ENCODE results near the gene IL36RN.

The IL36RN gene

DNA sequence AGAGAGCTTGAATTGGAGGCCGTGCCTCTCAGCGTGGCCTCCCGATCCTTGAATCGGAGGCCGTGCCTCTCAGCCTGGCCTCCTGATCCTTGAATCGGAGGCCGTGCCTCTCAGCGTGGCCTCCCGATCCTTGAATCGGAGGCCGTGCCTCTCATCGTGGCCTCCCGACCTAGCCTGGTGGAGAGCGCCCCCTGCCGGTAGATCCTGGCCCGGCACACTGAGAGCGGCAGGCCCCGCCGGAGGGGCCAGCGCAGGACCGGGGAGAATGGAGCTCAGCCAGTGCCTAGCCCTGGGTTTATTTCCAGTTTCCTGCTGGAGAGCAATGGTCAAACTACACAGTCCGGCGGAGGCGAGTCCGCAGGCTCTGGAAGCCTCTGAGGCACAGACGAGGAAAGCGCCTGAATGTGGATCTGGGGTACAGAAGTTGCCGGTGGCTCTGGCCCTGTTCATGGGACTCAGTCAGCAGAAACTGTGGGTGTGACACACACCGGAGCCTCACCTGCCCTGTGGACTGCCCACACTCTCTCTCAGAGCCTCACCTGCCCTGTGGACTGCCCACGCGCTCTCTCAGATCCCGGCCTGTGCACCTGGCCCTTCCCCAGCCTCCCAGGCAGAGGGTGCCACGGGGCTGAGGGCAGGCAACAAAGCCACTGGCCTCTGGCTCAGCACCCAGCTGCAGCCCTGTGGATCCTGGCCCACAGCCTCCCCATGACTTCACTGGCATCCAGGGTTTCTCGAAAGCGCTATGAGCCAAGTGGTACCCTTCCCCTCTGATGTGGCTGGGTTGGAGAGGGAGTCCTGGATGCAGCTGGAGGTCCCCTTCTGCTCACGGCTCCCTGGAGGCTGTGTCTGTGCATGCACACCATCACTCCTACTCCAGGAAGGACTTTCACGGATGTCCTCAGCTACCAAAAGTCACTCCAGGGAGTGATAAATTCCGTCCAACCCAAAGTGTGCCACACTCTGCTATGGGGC, 7.8 kb upstream of the IL36RN start:
- no peak for DNase-seq

DNA sequence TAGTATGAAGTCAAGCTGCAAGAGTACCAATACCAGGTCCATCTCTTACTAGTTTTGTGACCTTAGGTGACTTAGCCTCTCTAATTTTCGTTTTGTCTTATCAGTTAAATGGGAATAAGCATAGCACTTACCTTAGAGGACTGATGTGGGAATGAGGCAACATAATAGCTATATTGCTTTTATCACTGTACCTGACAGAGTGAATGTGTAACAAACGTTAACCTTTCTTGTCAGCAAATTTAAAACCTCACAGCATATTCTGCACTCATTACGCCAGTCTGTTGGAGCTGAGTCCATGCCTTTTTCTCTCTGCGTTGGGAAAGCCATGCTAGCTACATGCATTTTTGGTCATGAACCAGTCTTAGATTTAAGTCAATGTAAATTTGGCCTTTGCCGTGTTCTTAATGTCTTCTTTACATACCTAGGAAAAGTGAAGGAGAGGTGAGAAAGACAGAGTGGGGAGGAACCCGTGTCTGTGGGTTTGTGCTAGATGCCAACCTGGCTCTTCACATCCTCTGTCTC, 6.5 kb upstream of the IL36RN start, which contains the start of gene IL36B:
TSS of gene IL36B (minus strand) at position 472 of the 522 bp plus-strand sequence.
- DNase-seq = no peak

DNA sequence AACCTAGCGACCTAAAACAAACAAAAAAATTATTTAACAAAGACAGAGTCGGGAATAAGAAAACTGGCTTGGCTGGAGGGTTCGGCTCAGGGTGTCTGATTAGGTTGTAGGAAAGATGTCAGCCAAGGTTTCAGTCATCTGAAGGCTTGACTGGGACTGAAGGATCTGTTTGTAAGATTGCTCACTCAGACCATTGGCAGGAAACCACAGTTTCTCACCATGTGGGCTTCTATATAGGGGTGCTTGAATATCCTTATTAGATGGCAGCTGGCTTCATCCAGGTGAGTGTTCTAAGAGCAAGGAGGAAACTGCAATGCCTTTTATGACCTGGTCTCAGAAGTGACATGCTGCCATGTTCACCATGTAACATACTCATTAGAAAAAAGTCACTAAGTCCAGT, 5.3 kb upstream of the IL36RN start:
- DNase-seq = no peak

DNA sequence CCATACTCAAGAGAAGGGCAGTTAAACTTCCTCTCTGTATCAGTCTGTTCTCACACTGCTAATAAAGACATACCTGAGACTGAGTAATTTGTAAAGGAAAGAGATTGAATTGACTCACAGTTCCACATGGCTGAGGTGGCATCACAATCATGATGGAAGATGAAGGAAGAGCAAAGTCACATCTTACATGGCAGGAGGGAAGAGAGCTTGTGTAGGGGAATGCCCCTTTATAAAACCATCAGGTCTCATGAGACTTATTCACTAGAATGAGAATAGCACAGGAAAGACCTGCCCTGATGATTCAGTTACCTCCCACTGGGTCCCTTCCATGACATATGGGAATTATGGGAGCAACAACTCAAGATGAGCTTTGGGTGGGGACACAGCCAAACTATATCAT, 4.9 kb upstream of the IL36RN start:
- no peak for DNase-seq

DNA sequence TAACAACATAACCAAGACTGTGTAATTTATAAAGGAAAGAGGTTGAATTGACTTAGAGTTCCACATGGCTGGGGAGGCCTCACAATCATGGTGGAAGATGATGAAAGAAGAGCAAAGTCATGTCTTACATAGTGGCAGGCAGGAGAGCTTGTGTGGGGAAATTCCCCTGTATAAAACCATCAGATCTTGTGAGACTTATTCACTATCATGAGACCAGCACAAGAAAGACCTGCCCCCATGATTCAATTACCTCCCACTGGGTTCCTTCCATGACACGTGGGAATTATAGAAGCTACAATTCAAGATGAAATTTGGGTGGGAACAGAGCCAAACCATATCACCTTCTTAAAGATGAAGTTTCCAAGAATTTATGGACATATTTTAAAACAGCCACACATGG, 2.5 kb upstream of the IL36RN start:
- DNase-seq = no peak

DNA sequence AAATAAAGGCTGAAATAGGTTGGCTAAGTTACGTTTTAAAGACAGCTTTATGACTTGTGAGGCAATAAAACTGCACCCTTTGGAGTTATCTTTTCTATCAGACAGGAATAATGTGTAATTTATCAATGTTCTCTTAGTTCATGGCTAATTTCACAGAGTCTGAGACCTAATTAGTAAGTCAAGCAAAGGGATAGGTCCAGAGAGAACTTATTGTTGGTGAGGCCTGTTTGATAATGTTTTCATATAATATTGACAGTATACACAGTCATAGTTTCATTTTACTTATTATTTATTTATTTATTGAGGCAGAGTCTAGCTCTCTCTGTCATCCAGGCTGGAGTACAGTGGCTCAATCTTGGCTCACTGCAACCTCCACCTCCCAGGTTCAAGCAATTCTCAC, 1.9 kb upstream of the IL36RN start:
- DNase-seq = no peak

DNA sequence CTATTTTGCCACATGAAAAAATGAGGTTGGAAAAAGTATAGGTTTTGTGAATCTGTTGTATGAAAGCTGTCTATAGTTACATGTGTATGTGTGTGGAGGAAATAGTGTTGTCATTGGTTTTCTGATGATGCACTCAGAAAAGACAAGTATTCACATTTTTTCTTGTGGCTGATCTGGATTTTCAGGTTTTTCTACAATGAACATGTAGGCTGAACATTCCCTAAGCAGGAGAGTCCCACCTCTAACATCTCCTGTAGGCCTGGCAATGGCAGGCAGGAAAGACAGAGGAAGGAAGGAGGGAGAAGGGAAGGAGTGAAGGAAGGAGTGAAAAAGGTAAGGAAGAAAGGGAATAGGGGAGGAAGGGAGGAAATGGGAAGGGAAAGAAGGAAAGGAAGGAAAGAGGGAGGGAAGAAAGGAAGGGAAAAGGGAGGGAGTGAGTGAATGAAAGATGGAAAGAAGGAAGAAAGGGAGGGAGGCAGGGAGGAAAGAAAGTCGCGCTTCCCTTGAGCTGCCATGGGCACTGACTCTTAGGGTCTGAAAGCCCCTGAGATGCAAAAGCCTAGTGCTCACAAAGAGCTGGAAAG, 495 bp upstream of the IL36RN start:
- DNase-seq = no peak

DNA sequence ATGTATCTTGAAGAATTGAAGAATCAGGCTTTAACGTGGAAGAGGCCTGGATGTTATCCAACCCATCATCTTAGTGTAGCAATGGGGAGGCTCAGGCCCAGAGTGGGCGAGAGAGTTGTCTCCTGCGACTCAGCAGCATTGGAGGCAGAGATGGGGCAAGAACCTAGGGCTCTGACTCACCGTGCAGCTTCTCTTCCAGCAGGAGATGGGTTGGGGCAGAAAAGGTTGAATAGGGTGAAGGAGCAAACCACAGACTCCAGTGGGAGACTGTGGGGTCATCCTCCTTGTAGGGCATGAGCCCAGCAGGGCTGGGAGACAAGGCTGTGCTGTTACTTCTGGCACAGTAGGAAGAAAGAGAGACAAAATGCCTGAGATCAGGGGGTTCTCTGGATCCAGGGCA, 1.4 kb downstream of the IL36RN start:
- DNase-seq = no peak

DNA sequence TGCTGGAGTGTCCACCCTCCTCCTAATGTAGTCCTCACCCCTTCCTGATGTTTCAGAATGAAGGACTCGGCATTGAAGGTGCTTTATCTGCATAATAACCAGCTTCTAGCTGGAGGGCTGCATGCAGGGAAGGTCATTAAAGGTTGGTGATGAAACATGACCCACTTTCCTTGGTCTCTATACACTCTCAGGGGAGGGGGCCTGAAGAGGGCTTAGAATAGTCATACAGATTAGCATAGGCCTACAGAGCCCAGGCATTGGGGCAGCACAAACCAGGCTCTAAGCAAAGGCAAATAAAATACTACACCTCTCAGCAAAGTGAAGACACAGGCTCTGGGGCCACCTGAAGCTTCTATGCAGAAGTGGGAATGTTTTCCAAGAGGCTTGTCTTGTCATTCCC, 1.8 kb downstream of the IL36RN start:
- DNase-seq = no peak

DNA sequence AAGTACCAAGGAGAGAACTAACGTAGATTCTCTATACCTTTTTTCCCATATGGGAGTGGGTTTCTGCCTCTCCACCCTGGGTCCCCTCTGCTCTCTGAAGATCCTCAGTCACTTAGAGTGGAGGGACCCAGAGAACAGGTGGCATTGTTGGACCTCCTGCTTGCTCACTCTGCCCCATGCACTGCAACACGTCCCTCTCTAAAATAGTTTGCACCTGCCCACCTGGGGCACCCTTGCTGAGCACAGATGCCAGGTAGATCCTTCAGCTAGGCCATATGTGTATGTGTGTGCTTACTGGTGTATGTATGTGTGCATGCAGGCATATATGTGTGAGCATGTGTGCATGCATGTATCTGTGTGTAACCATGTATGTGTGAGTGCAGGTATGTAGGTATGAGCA, 2.2 kb downstream of the IL36RN start:
- no peak for DNase-seq

DNA sequence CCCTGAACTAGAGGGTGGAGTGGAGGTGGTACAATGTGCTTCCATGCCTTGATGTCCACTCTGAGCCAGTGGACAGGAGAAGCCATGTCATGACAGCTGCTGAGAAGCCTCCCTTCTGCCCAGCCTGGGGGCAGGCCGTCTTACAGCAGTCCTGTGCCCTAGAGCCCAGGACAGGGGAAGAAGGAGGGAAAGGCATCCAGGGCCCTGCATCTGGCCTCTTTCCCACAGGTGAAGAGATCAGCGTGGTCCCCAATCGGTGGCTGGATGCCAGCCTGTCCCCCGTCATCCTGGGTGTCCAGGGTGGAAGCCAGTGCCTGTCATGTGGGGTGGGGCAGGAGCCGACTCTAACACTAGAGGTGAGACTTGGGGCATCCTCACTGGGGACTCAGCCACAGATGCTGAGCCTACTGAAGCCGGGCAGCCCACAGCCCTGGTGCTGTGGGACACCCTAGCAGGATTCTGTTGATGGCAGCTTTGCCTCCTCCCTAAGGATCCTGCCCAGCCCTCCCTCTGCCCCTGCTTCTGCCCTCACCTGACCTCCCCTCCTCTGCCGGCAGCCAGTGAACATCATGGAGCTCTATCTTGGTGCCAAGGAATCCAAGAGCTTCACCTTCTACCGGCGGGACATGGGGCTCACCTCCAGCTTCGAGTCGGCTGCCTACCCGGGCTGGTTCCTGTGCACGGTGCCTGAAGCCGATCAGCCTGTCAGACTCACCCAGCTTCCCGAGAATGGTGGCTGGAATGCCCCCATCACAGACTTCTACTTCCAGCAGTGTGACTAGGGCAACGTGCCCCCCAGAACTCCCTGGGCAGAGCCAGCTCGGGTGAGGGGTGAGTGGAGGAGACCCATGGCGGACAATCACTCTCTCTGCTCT, 3.1 kb downstream of the IL36RN start:
- no peak for DNase-seq

DNA sequence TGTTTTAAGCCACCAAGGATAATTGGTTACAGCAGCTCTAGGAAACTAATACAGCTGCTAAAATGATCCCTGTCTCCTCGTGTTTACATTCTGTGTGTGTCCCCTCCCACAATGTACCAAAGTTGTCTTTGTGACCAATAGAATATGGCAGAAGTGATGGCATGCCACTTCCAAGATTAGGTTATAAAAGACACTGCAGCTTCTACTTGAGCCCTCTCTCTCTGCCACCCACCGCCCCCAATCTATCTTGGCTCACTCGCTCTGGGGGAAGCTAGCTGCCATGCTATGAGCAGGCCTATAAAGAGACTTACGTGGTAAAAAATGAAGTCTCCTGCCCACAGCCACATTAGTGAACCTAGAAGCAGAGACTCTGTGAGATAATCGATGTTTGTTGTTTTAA, 5.3 kb downstream of the IL36RN start:
- no peak for DNase-seq

DNA sequence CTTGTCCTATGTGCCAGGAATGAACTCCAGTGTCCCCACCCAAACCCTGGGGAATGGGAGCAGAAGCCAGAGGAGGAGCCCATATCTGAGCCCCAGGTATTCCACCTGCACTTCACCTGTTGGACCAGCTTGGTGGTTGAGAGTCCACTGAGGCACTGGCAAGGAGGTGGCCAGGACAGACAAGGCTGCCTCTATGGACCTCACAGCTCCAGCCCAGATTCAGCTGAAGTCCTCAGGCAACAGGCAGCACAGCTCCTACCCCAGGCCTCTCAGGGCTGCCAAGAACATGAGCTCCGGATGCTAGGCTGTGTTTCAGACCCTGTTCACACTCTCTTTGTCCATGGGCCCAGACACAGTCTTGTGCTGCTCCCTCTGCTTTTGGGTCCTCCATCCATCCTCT, 5.9 kb downstream of the IL36RN start:
- DNase-seq = no peak

DNA sequence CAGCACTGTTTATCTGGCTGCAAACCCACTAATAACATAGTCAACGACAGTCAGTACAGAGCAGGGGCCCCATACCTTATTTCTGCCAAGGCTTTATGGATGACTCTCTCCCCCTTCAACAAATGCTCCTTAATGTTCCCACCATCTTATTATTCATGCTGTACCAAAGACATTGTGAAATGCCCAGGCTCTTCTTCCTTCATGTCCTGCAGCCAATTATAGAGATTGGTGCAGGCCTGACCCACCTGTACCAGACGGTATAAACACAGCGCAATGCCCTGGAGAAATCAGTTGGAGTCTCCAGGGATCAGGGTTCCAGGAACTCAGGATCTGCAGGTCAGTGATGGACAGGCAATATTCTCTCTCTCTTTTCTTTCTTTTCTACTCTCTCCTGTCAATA, 8.7 kb downstream of the IL36RN start, which contains the start of gene IL1F10:
TSS of gene IL1F10 (plus strand) at position 290 of the 400 bp plus-strand sequence. CDS start 4,769 bp downstream, outside the sequence.
- no peak for DNase-seq

DNA sequence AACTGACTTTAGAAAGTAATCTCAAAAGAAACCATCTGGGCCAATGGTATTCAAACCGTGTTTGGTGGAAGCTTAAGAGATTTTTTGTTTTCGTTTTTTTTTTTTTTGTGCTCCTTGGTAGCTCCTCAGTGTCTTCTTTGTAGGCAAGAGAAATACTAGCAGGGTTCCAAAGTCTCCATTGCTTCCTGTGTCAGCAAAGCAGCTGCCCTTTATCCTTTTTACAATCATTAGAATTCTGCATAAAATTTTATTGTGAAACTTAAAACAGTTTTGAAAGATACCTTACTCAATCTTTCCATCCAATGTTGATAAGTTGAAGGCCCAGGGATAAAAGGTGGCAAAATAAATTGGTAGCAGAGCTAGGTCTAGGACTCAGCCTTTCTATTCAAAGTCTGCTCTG, 9.3 kb downstream of the IL36RN start:
- DNase-seq = no peak

DNA sequence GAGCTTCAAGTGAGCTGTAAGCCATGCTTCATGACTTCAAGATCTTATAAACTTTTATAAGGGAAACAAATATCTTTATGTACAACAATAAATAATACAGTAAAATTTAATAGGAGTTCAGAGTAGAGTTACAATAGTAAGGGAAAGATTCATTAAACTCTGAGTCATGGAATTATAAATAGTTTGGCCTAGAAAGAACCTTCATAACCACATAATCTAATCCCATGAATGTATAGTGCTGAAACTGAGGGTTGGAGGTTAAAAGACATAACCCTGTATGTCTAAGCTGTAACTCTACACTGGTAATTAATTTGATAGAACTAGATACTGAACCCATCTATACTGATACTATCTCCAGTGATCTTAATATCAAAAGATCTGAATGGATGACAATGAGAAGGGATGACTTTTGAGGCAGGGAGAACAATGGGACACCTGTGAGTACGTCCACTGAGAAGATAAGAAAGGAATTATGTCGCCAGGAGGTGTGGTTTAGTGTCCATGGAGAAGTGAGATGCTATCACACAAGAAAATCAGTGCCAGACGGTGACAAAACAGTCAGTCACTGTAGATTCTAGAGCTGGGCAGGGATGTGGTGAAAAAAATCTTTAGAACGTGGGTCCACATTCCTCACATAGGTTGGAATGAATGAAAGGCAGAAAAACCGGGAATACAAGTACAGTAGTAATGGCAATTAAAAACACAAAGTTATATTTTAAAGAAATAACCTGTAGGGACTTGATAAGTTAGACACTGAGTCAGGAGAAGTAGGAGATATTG, 9.9 kb downstream of the IL36RN start:
- DNase-seq = no peak

DNA sequence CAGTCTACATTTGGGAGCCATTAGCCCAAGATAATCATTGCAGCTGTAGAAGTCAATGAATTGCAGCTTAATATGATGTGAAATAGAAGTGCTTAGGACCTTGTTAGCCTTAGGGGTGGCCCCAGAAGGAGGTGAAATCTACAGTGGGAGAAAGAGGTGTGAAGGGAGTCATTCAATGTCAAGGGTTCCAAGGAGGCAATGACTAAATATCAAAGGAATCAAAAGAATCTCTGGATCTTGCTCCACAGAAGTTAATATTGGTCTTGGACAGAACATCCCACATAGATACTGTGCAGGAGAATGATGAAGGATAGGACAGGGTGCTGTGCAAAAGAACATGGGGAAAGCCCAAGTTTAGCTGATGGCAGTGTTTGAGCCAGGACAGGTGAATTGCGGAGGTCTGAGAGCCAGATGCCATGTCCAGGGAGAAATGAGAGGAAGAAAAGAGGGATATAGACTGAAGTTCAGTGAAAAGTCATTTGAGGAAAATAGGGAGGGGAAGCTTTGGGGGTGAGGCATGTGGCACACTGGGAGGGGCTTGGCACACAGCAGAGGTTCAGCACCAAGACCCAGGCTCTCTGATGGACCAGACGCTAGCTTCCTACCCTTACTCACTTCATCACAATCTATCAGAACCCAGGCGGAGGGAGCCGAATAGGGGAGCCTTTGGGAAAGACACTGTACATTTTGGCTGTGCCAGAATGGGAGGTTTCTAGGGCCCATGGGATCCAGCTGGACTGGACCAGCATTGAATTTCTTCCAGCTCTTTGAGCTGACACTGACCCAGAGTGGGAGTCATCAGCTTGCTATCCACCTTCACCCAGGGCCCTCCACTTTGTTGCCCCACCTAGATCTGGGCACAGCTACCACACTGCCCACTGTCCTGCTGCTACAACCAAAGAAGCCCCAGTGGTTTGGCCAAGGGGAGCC, 10.9 kb downstream of the IL36RN start:
- no peak for DNase-seq

DNA sequence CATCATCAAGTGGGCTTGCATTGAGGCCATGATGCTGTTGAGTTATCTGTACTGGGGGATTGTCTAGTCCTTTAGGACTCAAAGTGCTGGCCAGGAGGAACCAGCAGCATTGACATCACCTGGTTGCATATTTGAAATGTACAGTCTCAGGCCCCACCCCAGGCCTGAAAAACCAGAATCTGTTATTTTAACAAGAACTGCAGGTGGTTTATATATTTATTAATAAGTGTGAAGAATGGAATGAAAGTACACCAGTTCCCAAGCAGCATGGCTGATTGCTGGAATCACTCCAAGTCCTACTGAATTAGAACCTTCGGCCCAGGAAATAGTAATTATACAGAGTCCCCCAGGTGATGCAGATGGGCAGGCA, 11.6 kb downstream of the IL36RN start:
- no peak for DNase-seq

DNA sequence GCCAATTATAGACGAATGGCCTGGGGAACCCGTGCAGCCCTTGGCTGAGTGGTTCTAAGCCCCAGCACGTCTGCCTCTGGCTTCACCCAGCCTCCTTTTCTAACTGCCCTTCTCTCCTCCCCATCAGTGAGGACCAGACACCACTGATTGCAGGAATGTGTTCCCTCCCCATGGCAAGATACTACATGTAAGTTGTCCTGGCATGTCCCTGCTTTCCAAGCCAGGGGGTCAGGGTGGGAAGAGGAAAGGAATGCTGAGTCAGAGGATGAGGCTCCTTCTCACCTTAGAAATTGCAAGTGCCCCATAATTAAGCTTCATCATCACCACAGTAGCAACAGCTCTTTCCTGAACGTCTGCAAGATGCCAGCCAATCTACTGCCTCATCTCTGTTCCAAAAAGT, 13.6 kb downstream of the IL36RN start:
- no peak for DNase-seq

DNA sequence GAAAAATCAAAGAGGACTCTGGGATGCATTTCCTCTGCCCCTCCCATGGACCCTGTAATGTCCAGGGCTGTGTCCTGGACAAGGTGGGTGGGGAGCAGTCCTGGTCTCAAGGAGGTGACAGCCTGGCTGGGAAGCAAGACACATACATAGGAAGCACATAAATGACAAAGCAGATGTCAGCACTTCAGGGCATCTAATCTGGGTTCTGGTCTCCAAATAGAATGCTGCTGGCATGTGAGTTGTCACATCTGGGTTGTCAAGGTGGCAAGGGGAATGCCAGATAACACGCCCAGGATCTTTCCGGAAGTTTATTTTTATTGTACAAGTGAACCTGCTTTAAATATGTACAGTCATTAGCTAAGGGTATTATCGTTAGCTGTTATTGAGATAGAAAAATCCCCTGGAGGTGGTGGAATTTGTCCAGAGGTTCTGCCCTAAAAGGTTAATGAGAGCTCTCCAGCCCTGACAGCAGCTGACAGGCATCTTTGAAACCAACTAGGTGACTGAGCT, 14.4 kb downstream of the IL36RN start:
- DNase-seq = no peak

DNA sequence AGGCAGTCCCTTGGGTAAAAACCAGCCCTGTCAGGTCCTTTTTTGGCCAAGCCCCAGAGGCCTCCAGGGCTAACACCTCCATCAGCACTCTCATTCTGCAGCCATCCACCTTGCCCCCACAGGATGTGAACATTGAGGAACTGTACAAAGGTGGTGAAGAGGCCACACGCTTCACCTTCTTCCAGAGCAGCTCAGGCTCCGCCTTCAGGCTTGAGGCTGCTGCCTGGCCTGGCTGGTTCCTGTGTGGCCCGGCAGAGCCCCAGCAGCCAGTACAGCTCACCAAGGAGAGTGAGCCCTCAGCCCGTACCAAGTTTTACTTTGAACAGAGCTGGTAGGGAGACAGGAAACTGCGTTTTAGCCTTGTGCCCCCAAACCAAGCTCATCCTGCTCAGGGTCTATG, 16.0 kb downstream of the IL36RN start:
- no peak for DNase-seq
